ENCODE measurements around the gene SLC49A4.

The SLC49A4 gene

GRCh38 chr3:122898298-122898697 lies 103.4 kb downstream of the SLC49A4 start:
- H3K9me3 ChIP-seq (ENCODE audit: control insufficient read depth in 1 of 2, low read length in 2 of 2), result no peaks in the 10 kb centered on the region

DNA sequence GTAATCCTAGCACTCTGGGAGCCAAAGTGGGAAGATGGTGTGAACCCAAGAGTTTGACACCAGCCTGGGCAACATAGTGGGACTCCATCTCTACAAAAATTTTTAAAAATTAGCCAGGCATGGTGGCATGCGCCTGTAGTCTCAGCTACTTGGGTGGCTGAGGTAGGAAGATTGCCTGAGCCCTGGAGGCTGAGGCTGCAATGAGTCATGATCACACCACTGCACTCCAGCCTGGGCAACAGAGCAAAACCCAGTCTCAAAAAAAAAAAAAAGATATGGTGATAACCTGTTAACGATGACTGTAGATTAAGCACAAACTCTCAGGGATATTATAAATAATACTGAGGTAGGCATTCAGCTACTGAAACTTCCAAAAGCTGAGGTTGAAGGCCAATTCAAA lies 107.5 kb downstream of the SLC49A4 start:
- Histone ChIP-seq H3K4me3 (ENCODE audit: low read depth in 1 of 2, low read length in 2 of 2) (no peak overlapping the region), H3K9ac (ENCODE audit: low read depth in 1 of 2, low read length in 2 of 2) (no peak overlapping the region)

More at GRCh38 chr3:122898298-122898697, 103.4 kb downstream of the SLC49A4 start:
- H3K4me3 ChIP-seq (ENCODE audit: low read depth in 1 of 2, low read length in 2 of 2), result no peak overlapping the region
- no peak overlapping the region for H3K9ac ChIP-seq (ENCODE audit: low read depth in 1 of 2, low read length in 2 of 2)
- H3K4me1 ChIP-seq (ENCODE audit: control insufficient read depth in 1 of 2, insufficient read depth in 2 of 2, low read length in 2 of 2), result no peaks in the 10 kb centered on the region
- no peaks in the 10 kb centered on the region for H3K27me3 ChIP-seq (ENCODE audit: control insufficient read depth in 1 of 2, insufficient read depth in 2 of 2, low read length in 2 of 2)
- H3K36me3 ChIP-seq (ENCODE audit: control insufficient read depth in 1 of 2, insufficient read depth in 2 of 2, low read length in 2 of 2), result no peaks in the 10 kb centered on the region
- H3K27ac ChIP-seq (ENCODE audit: low read depth, low read length), result no peak overlapping the region

DNA sequence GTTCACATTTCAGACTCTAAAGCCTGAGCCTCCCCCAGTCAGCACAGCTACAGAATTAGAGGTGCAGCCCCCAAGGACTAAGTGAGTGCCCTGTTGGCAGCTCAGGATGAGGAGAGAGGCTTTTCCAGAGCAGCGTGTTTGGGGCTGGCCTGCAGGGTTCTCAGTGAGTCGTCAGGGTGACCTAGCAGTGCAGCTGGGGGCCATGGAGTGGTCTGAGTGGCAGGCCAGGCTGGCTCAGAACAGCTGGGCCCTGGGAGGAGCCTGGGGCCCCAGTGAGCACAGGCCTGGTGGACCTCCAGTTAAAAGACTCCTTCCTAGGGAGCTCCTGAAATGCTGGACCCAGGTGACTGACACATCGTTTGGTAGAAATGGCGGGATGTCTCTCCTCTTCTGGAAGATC lies 108.3 kb downstream of the SLC49A4 start:
- Histone ChIP-seq H3K27me3 (ENCODE audit: control insufficient read depth in 1 of 2, insufficient read depth in 2 of 2, low read length in 2 of 2) (no peaks in the 10 kb centered on the region), H3K4me1 (ENCODE audit: control insufficient read depth in 1 of 2, insufficient read depth in 2 of 2, low read length in 2 of 2) (no peaks in the 10 kb centered on the region), H3K36me3 (ENCODE audit: control insufficient read depth in 1 of 2, insufficient read depth in 2 of 2, low read length in 2 of 2) (no peaks in the 10 kb centered on the region), H3K9ac (ENCODE audit: low read depth in 1 of 2, low read length in 2 of 2) (no peak overlapping the region), H3K4me3 (ENCODE audit: low read depth in 1 of 2, low read length in 2 of 2) (no peak overlapping the region), H3K9me3 (ENCODE audit: control insufficient read depth in 1 of 2, low read length in 2 of 2) (no peaks in the 10 kb centered on the region), H3K27ac (ENCODE audit: low read depth, low read length) (no peak overlapping the region)

More for the DNA sequence above, 107.5 kb downstream of the SLC49A4 start:
- H3K27ac ChIP-seq (ENCODE audit: low read depth, low read length), result no peak overlapping the region
- no peaks in the 10 kb centered on the region for H3K4me1 ChIP-seq (ENCODE audit: control insufficient read depth in 1 of 2, insufficient read depth in 2 of 2, low read length in 2 of 2)
- H3K27me3 ChIP-seq (ENCODE audit: control insufficient read depth in 1 of 2, insufficient read depth in 2 of 2, low read length in 2 of 2), result no peaks in the 10 kb centered on the region
- H3K36me3 ChIP-seq (ENCODE audit: control insufficient read depth in 1 of 2, insufficient read depth in 2 of 2, low read length in 2 of 2), result no peaks in the 10 kb centered on the region
- H3K9me3 ChIP-seq (ENCODE audit: control insufficient read depth in 1 of 2, low read length in 2 of 2), result no peaks in the 10 kb centered on the region

- H3K27me3 ChIP-seq (ENCODE audit: control insufficient read depth in 1 of 2, insufficient read depth in 2 of 2, low read length in 2 of 2), result peaks cover 5% of the 10 kb centered on the region in 2 donors
- no peaks in the 10 kb centered on the region for H3K9me3 ChIP-seq (ENCODE audit: control insufficient read depth in 1 of 2, low read length in 2 of 2)
- H3K9ac ChIP-seq (ENCODE audit: low read depth in 1 of 2, low read length in 2 of 2), result no peak overlapping the region
- no peaks in the 10 kb centered on the region for H3K36me3 ChIP-seq (ENCODE audit: control insufficient read depth in 1 of 2, insufficient read depth in 2 of 2, low read length in 2 of 2)
- no peak overlapping the region for H3K27ac ChIP-seq (ENCODE audit: low read depth, low read length)
- no peak overlapping the region for H3K4me3 ChIP-seq (ENCODE audit: low read depth in 1 of 2, low read length in 2 of 2)
- no peaks in the 10 kb centered on the region for H3K4me1 ChIP-seq (ENCODE audit: control insufficient read depth in 1 of 2, insufficient read depth in 2 of 2, low read length in 2 of 2)
Measured at GRCh38 chr3:122907471-122907870, 112.6 kb downstream of the SLC49A4 start.

GRCh38 chr3:122908251-122908650 lies 113.4 kb downstream of the SLC49A4 start:
- no peak overlapping the region for H3K9ac ChIP-seq (ENCODE audit: low read depth in 1 of 2, low read length in 2 of 2)
- H3K27ac ChIP-seq (ENCODE audit: low read depth, low read length), result no peak overlapping the region
- H3K9me3 ChIP-seq (ENCODE audit: control insufficient read depth in 1 of 2, low read length in 2 of 2), result no peaks in the 10 kb centered on the region
- no peaks in the 10 kb centered on the region for H3K36me3 ChIP-seq (ENCODE audit: control insufficient read depth in 1 of 2, insufficient read depth in 2 of 2, low read length in 2 of 2)
- no peaks in the 10 kb centered on the region for H3K4me1 ChIP-seq (ENCODE audit: control insufficient read depth in 1 of 2, insufficient read depth in 2 of 2, low read length in 2 of 2)
- no peak overlapping the region for H3K4me3 ChIP-seq (ENCODE audit: low read depth in 1 of 2, low read length in 2 of 2)
- peaks cover 7 to 8% of the 10 kb centered on the region in 2 donors for H3K27me3 ChIP-seq (ENCODE audit: control insufficient read depth in 1 of 2, insufficient read depth in 2 of 2, low read length in 2 of 2)

- Histone ChIP-seq H3K9me3 (ENCODE audit: control insufficient read depth in 1 of 2, low read length in 2 of 2) (no peaks in the 10 kb centered on the region), H3K36me3 (ENCODE audit: control insufficient read depth in 1 of 2, insufficient read depth in 2 of 2, low read length in 2 of 2) (no peaks in the 10 kb centered on the region), H3K4me3 (ENCODE audit: low read depth in 1 of 2, low read length in 2 of 2) (no peak overlapping the region), H3K9ac (ENCODE audit: low read depth in 1 of 2, low read length in 2 of 2) (no peak overlapping the region), H3K4me1 (ENCODE audit: control insufficient read depth in 1 of 2, insufficient read depth in 2 of 2, low read length in 2 of 2) (no peaks in the 10 kb centered on the region), H3K27me3 (ENCODE audit: control insufficient read depth in 1 of 2, insufficient read depth in 2 of 2, low read length in 2 of 2) (peaks cover 8 to 10% of the 10 kb centered on the region in 2 donors), H3K27ac (ENCODE audit: low read depth, low read length) (no peak overlapping the region)
Measured at GRCh38 chr3:122911901-122912300, 117.0 kb downstream of the SLC49A4 start.

GRCh38 chr3:122912772-122913538 lies 118.1 kb downstream of the SLC49A4 start:
- Histone ChIP-seq H3K4me1 (ENCODE audit: control insufficient read depth in 1 of 2, insufficient read depth in 2 of 2, low read length in 2 of 2) (no peaks in the 10 kb centered on the region), H3K36me3 (ENCODE audit: control insufficient read depth in 1 of 2, insufficient read depth in 2 of 2, low read length in 2 of 2) (no peaks in the 10 kb centered on the region), H3K27ac (ENCODE audit: low read depth, low read length) (no peak overlapping the region), H3K4me3 (ENCODE audit: low read depth in 1 of 2, low read length in 2 of 2) (no peak overlapping the region), H3K9ac (ENCODE audit: low read depth in 1 of 2, low read length in 2 of 2) (no peak overlapping the region), H3K27me3 (ENCODE audit: control insufficient read depth in 1 of 2, insufficient read depth in 2 of 2, low read length in 2 of 2) (peaks cover 8 to 10% of the 10 kb centered on the region in 2 donors), H3K9me3 (ENCODE audit: control insufficient read depth in 1 of 2, low read length in 2 of 2) (no peaks in the 10 kb centered on the region)

DNA sequence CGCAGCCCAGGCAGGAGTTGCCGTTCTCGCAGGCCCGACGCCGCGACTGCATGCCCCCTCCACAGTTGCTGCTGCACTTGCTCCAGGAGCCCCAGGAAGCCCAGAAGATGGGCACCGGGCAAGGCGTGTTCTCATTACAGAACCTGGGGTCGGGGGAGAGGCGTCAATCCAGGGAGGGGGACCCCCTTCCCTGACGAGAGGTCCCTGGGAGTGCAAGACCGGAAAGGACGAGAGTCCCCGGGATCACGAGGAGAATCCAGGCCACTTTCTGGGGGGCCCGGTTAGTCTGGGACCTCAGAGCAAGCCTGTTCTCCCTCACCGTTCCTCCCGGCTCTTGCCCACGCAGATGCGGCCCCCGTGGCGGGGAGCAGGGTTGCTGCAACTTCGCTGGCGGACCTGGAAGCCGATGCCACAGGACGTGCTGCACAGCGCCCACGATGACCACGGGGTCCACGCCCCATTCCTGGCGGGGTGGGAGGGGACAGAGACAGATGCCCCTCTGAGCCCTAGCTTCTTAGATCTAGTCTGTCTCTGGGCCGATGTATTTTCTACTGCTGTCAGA lies 118.8 kb downstream of the SLC49A4 start:
- Histone ChIP-seq H3K27me3 (ENCODE audit: control insufficient read depth in 1 of 2, insufficient read depth in 2 of 2, low read length in 2 of 2) (peaks cover 8 to 10% of the 10 kb centered on the region in 2 donors), H3K4me1 (ENCODE audit: control insufficient read depth in 1 of 2, insufficient read depth in 2 of 2, low read length in 2 of 2) (no peaks in the 10 kb centered on the region), H3K36me3 (ENCODE audit: control insufficient read depth in 1 of 2, insufficient read depth in 2 of 2, low read length in 2 of 2) (no peaks in the 10 kb centered on the region), H3K4me3 (ENCODE audit: low read depth in 1 of 2, low read length in 2 of 2) (no peak overlapping the region), H3K9ac (ENCODE audit: low read depth in 1 of 2, low read length in 2 of 2) (no peak overlapping the region), H3K27ac (ENCODE audit: low read depth, low read length) (no peak overlapping the region), H3K9me3 (ENCODE audit: control insufficient read depth in 1 of 2, low read length in 2 of 2) (no peaks in the 10 kb centered on the region)

- no peak overlapping the region for H3K4me3 ChIP-seq (ENCODE audit: low read depth in 1 of 2, low read length in 2 of 2)
- H3K27me3 ChIP-seq (ENCODE audit: control insufficient read depth in 1 of 2, insufficient read depth in 2 of 2, low read length in 2 of 2), result peaks cover 10 to 12% of the 10 kb centered on the region in 2 donors
- no peaks in the 10 kb centered on the region for H3K9me3 ChIP-seq (ENCODE audit: control insufficient read depth in 1 of 2, low read length in 2 of 2)
- no peaks in the 10 kb centered on the region for H3K4me1 ChIP-seq (ENCODE audit: control insufficient read depth in 1 of 2, insufficient read depth in 2 of 2, low read length in 2 of 2)
- no peak overlapping the region for H3K27ac ChIP-seq (ENCODE audit: low read depth, low read length)
- no peak overlapping the region for H3K9ac ChIP-seq (ENCODE audit: low read depth in 1 of 2, low read length in 2 of 2)
- no peaks in the 10 kb centered on the region for H3K36me3 ChIP-seq (ENCODE audit: control insufficient read depth in 1 of 2, insufficient read depth in 2 of 2, low read length in 2 of 2)
Measured at GRCh38 chr3:122915300-122916055, 120.6 kb downstream of the SLC49A4 start.

DNA sequence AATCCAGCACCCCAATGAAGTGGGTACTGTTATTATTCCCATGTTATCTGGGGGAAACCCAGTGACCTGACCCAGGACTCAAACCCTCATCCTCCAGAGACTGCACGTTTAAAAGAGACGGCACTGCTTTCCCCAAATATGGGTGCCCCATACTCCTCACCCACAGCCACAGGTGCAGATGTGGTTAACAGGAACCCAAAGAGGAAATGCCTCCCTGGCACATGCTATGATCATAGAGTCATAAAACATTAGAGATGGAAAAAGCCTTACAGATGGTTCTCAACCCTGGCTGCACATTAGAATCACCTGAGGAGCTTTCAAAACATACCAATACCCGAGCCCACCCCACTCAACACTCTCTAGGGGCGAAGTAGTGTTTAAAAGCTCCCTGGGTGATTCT lies 121.2 kb downstream of the SLC49A4 start:
- Histone ChIP-seq H3K4me3 (ENCODE audit: low read depth in 1 of 2, low read length in 2 of 2) (no peak overlapping the region), H3K27me3 (ENCODE audit: control insufficient read depth in 1 of 2, insufficient read depth in 2 of 2, low read length in 2 of 2) (peaks cover 16 to 17% of the 10 kb centered on the region in 2 donors), H3K4me1 (ENCODE audit: control insufficient read depth in 1 of 2, insufficient read depth in 2 of 2, low read length in 2 of 2) (no peaks in the 10 kb centered on the region), H3K27ac (ENCODE audit: low read depth, low read length) (no peak overlapping the region), H3K9ac (ENCODE audit: low read depth in 1 of 2, low read length in 2 of 2) (no peak overlapping the region), H3K9me3 (ENCODE audit: control insufficient read depth in 1 of 2, low read length in 2 of 2) (no peaks in the 10 kb centered on the region), H3K36me3 (ENCODE audit: control insufficient read depth in 1 of 2, insufficient read depth in 2 of 2, low read length in 2 of 2) (no peaks in the 10 kb centered on the region)
